GM12878 (cell line): Measurements from ENCODE around the gene MYOM1. TPM values are rescaled to one million over a fixed set of nuclear protein-coding genes. Genes with fewer than 3 reads are reported as not detected.
A peak's percentile ranks its signal among the peaks of the same experiment; 100 is the strongest.

ENCODE experiments used
- ATF7 ChIP-seq: fragments of 450-650 bp; IDR thresholded peaks from 2 replicates; pipeline ENCODE4 v1.6.1; 2016; ENCODE audit warnings: low read depth, mild to moderate bottlenecking
- BACH1 ChIP-seq: fragments of 450-650 bp; IDR thresholded peaks from 2 replicates; pipeline ENCODE4 v1.6.1; 2017; ENCODE audit warnings: mild to moderate bottlenecking, borderline replicate concordance
- BRCA1 ChIP-seq: IDR thresholded peaks from 2 replicates; pipeline ENCODE4 v1.6.1; 2011; ENCODE audit warnings: low read depth, low read length, improper control_type of control experiment
- CEBPZ ChIP-seq: fragments of 150-350 bp; IDR thresholded peaks from 2 replicates; pipeline ENCODE4 v1.6.1; 2016; ENCODE audit warnings: low read depth, low read length
- E2F4 ChIP-seq: IDR thresholded peaks from 2 replicates; pipeline ENCODE4 v1.6.1; 2012; ENCODE audit warnings: low read depth, low read length, improper control_type of control experiment
- FOXK2 ChIP-seq: fragments of 450-650 bp; IDR thresholded peaks from 2 replicates; pipeline ENCODE4 v1.6.1; 2017; ENCODE audit warnings: mild to moderate bottlenecking, moderate library complexity
- GATAD2B ChIP-seq: fragments of 450-650 bp; conservative IDR thresholded peaks from 2 replicates; pipeline ENCODE4 v1.6.1; 2017; ENCODE audit warnings: low read depth, mild to moderate bottlenecking, moderate library complexity
- MEF2B ChIP-seq: fragments of 450-650 bp; IDR thresholded peaks from 2 replicates; pipeline ENCODE4 v1.6.1; 2018; ENCODE audit warnings: mild to moderate bottlenecking, moderate library complexity; ENCODE audit not compliant: partially characterized antibody, poor library complexity, severe bottlenecking
- MTA2 ChIP-seq: fragments of 450-650 bp; IDR thresholded peaks from 2 replicates; pipeline ENCODE4 v1.6.1; 2016; ENCODE audit warnings: low read depth, mild to moderate bottlenecking, moderate library complexity
- MYB ChIP-seq: fragments of 150-350 bp; IDR thresholded peaks from 2 replicates; pipeline ENCODE4 v1.6.1; 2014; ENCODE audit warnings: mild to moderate bottlenecking, low read depth, low read length, borderline replicate concordance
- PML ChIP-seq: IDR thresholded peaks from 2 replicates; pipeline ENCODE4 v1.6.1; 2012; ENCODE audit warnings: low read length, inconsistent platforms
- SUPT20H ChIP-seq: IDR thresholded peaks from 2 replicates; pipeline ENCODE4 v1.6.1; 2011; ENCODE audit warnings: low read depth, mild to moderate bottlenecking, low read length, moderate library complexity, borderline replicate concordance; ENCODE audit not compliant: control insufficient read depth
- ZNF622 ChIP-seq: fragments of 450-650 bp; IDR thresholded peaks from 2 replicates; pipeline ENCODE4 v1.6.1; 2017; ENCODE audit warnings: mild to moderate bottlenecking, inconsistent platforms
- polyA plus RNA-seq, 11 experiments: library from polyadenylated mRNA; depleted of rRNA in 4 of 11; unstranded in 6 of 11; stranded (reverse) in 5 of 11; fragments of >200 nt; fragmentation: Nextera tagmentation in 4 of 11; fragmentation: Illumina TruSeq in 1 of 11; extraction: Ambion mirVana in 4 of 11; extraction: Trizol in 1 of 11; gene quantifications; 1 replicate in 1 of 11; 2 replicates in 10 of 11; pipeline versions ENCODE4 v1.2.1 to v1.2.3, GENCODE V29; 2011 to 2016; ENCODE audit warnings: inconsistent platforms in 2 of 11, missing spikeins in 2 of 11, low read depth in 1 of 11
- total RNA-seq, 4 experiments: library from RNA; depleted of rRNA in 3 of 4; stranded (reverse); fragments of >200 nt in 3 of 4; fragmentation: Illumina TruSeq in 1 of 4; extraction: Trizol in 1 of 4; gene quantifications; 2 replicates each; pipeline versions ENCODE4 v1.2.1 to v1.2.3, GENCODE V29; 2013 to 2021
- TF ChIP-seq, protein P1 (sequence below): fragments of 450-650 bp; IDR thresholded peaks from 2 replicates; pipeline ENCODE4 v1.6.1; 2017; ENCODE audit warnings: mild to moderate bottlenecking, low read depth, inconsistent platforms; ENCODE audit not compliant: poor library complexity, severe bottlenecking

Gene MYOM1
- total and polyA plus RNA-seq, 10 of the 15 experiments (the other 5 are each of a cell fraction or from before 2014, with no cell fraction given): 0.06 to 1.0 (median 0.57) TPM

DNA sequence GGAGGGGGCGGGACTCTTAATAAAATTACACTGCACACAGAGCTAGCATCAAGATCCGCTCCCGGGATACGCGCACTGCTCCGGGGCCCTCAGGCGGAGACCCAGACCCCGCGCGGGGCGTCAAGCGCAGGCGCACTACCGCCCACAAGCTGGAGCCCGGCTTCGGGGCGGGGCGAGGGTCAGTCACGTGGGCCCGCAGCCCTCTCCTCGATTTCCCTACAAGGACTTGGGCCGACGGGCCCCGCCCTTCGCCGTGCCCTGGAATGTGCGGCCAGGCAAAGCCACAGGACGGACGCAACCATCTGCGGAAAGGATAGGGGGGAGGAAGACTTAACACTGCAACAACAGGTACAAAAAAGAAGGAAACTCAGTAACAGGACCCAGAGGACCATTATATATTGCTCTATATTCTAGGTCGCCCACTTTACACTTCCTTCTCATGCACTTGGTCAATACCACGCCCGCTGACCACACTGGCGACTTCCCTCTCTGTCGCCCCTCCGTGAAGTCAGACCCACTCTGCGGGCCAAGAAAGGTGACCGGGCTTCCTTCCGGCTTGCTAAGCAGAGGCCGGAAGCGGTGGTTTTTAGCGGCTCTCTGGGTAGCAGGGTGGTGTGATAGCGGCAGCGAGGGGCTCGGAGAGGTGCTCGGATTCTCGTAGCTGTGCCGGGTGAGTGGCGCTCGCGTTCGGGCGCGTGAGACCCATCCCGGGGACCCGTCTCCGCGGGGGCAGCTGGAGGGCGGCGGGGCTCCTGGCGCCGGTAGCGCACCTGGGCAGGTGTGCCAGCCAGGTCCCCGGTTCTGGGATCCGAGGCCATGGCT, 27.7 kb upstream of the MYOM1 start, which contains the start of gene MYL12A (continued):
- TF ChIP-seq SUPT20H (no peak), FOXK2 (peak; percentile 99), MYB (no peak; the same call in 1 of the 2 replicates), MTA2 (peak; percentile 81), ZNF622 (no peak), MEF2B (peak; percentile 67), GATAD2B (peak; percentile 70), BRCA1 (no peak), PML (peak; percentile 98), ATF7 (peak; percentile 100), E2F4 (peak; percentile 40; the same call in 1 of the 2 replicates), BACH1 (peak; percentile 69; the same call in 1 of the 2 replicates), CEBPZ (no peak)
- TF ChIP-seq, protein P1, sequence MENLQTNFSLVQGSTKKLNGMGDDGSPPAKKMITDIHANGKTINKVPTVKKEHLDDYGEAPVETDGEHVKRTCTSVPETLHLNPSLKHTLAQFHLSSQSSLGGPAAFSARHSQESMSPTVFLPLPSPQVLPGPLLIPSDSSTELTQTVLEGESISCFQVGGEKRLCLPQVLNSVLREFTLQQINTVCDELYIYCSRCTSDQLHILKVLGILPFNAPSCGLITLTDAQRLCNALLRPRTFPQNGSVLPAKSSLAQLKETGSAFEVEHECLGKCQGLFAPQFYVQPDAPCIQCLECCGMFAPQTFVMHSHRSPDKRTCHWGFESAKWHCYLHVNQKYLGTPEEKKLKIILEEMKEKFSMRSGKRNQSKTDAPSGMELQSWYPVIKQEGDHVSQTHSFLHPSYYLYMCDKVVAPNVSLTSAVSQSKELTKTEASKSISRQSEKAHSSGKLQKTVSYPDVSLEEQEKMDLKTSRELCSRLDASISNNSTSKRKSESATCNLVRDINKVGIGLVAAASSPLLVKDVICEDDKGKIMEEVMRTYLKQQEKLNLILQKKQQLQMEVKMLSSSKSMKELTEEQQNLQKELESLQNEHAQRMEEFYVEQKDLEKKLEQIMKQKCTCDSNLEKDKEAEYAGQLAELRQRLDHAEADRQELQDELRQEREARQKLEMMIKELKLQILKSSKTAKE: peak; percentile 99
